Esophagus muscularis mucosa (tissue), 4 donors: ENCODE data around the gene ETV2. TPM values are rescaled to one million over a fixed set of nuclear protein-coding genes. Genes with fewer than 3 reads are reported as not detected.
"Not testable (repeated sequence)": the region's sequence is repeated elsewhere in the genome, so short reads cannot be mapped to it uniquely, and the experiment has no call there.

ENCODE experiments used
- DNase-seq: peaks from one replicate; pipeline ENCODE4 v3.0.0-alpha.2; 2017; ENCODE audit errors: extremely low spot score
- H3K27ac ChIP-seq, 4 donors: fragments of 200-600 bp; sonication (generic); replicated peaks in 1 of 4; 1 replicate in 3 of 4; 2 replicates in 1 of 4; pipeline ENCODE4 v1.5.1; 2016 to 2019; ENCODE audit warnings: mild to moderate bottlenecking in 1 of 4
- H3K27me3 ChIP-seq, 4 donors: fragments of 200-600 bp; sonication (generic); one replicate each; pipeline versions ENCODE4 v1.5.1 to v1.6.0; 2016 to 2019
- H3K36me3 ChIP-seq, 4 donors: fragments of 200-600 bp; sonication (generic); one replicate each; pipeline ENCODE4 v1.5.1; 2016 to 2019
- H3K4me1 ChIP-seq, 4 donors: fragments of 200-600 bp; sonication (generic); one replicate each; pipeline ENCODE4 v1.5.1; 2016 to 2019
- H3K4me3 ChIP-seq, 4 donors: fragments of 200-600 bp; sonication (generic); 1 replicate in 2 of 4; 2 replicates in 2 of 4; pipeline ENCODE4 v1.5.1; 2016 to 2019; ENCODE audit warnings: mild to moderate bottlenecking in 4 of 4, moderate library complexity in 1 of 4
- H3K9me3 ChIP-seq, 4 donors: fragments of 200-600 bp; sonication (generic); 1 replicate in 3 of 4; 2 replicates in 1 of 4; pipeline ENCODE4 v1.5.1; 2016 to 2019
- CTCF ChIP-seq, 3 experiments: fragments of 200-600 bp in 2 of 3; fragments of 450-650 bp in 1 of 3; sonication (generic) in 2 of 3; IDR thresholded peaks; one replicate each; pipeline ENCODE4 v1.5.1; 2017 to 2019; ENCODE audit warnings: antibody characterized with exemption in 3 of 3, mild to moderate bottlenecking in 2 of 3, moderate library complexity in 1 of 3
- EP300 ChIP-seq: sonication (generic); formaldehyde crosslinking; IDR thresholded peaks from one replicate; pipeline ENCODE4 v1.6.1; 2017; ENCODE audit warnings: antibody characterized with exemption
- POLR2A ChIP-seq: fragments of 450-650 bp; IDR thresholded peaks from one replicate; pipeline ENCODE4 v1.6.1; 2017; ENCODE audit warnings: antibody characterized with exemption, moderate library complexity, mild to moderate bottlenecking, low read depth
- POLR2AphosphoS5 ChIP-seq, 2 donors: sonication (generic); formaldehyde crosslinking; IDR thresholded peaks; one replicate each; pipeline ENCODE4 v1.6.1; 2017; ENCODE audit warnings: antibody characterized with exemption in 2 of 2
- WGBS: methylation state at CpG from one replicate; pipeline ENCODE4 v1.1.5; 2018; 5-methylcytosine and 5-hydroxymethylcytosine counted together
- intact Hi-C: fragments of 100-400 bp; cut with DNase I; formaldehyde crosslinking; loops from one replicate; pipeline ENCODE4 v1.15.1; 2023
- total RNA-seq, 4 donors: library from RNA; depleted of rRNA; stranded (reverse); fragments of >200 nt; gene quantifications; one replicate each; pipeline versions ENCODE4 v1.1.0 to v1.2.1, GENCODE V29; 2016

ETV2 gene
- total RNA-seq, 4 donors from 2014 or later, result 3.4 TPM; not detected in 3

- peak overlapping the region; percentile 83 to 95 (median 88) for H3K27ac ChIP-seq
- peak in 1 of 2 donors; percentile 7 for TF ChIP-seq POLR2AphosphoS5 (IDR thresholded peaks at IDR 0.05)
- TF ChIP-seq CTCF (IDR thresholded peaks at IDR 0.05), result no peak
- 25% methylated on average over 15 of the region's 20 CpGs for WGBS
- H3K27me3 ChIP-seq, result no peaks in the 10 kb centered on the region
- H3K4me3 ChIP-seq, result peak overlapping the region; percentile 59 to 80 (median 62)
- H3K4me1 ChIP-seq, result peaks cover 28 to 63% (median 61%) of the 10 kb centered on the region in 4 donors
- peaks cover 0 to 4% (median 2%) of the 10 kb centered on the region in 4 donors for H3K36me3 ChIP-seq
- H3K9me3 ChIP-seq, result no peaks in the 10 kb centered on the region
- intact Hi-C loops, result no loop called here
- peak; percentile 95 for DNase-seq
These were observed 3.6 kb downstream of the ETV2 start for GRCh38 chr19:35644987-35645679.

GRCh38 chr19:35645680-35646511 lies 4.4 kb downstream of the ETV2 start:
- TF ChIP-seq POLR2A (no peak), CTCF (IDR thresholded peaks at IDR 0.05) (no peak), POLR2AphosphoS5 (IDR thresholded peaks at IDR 0.05) (no peak), EP300 (no peak)
- WGBS, result 79% methylated on average over 7 of the region's 7 CpGs
- H3K27me3 ChIP-seq, result no peaks in the 10 kb centered on the region
- H3K27ac ChIP-seq, result peak overlapping the region; percentile 83 to 95 (median 88)
- peaks cover 0 to 11% (median 4%) of the 10 kb centered on the region in 4 donors for H3K36me3 ChIP-seq
- DNase-seq, result no peak
- no peaks in the 10 kb centered on the region for H3K9me3 ChIP-seq
- H3K4me1 ChIP-seq, result peaks cover 35 to 71% (median 68%) of the 10 kb centered on the region in 4 donors
- intact Hi-C loops, result no loop called here
- no peak overlapping the region for H3K4me3 ChIP-seq

- Histone ChIP-seq H3K4me1 (peaks cover 30 to 59% (median 53%) of the 10 kb centered on the region in 4 donors), H3K9me3 (no peaks in the 10 kb centered on the region), H3K27ac (peak within 1 kb of the TSS; percentile 84 to 89 (median 88)), H3K4me3 (peak within 1 kb of the TSS; percentile 63 to 84 (median 77)), H3K36me3 (peaks cover 18 to 35% (median 27%) of the 10 kb centered on the region in 4 donors), H3K27me3 (no peaks in the 10 kb centered on the region)
- TF ChIP-seq EP300 (no peak), POLR2A (peak; percentile 36), POLR2AphosphoS5 (IDR thresholded peaks at IDR 0.05) (peak; percentile 93), CTCF (IDR thresholded peaks at IDR 0.05) (no peak)
- under 1% methylated on average over 29 of the region's 46 CpGs for WGBS
- DNase-seq, result peak; percentile 98
- intact Hi-C loops, result no loop called here
These were observed 6.7 kb downstream of the ETV2 start, which contains the start of gene COX6B1 for GRCh38 chr19:35648017-35648961. COX6B1 (plus strand) TSS chr19:35648323; CDS start chr19:35651244, 2,921 bp downstream.

GRCh38 chr19:35650581-35650980 lies 9.0 kb downstream of the ETV2 start:
- Histone ChIP-seq H3K27ac (no peak overlapping the region), H3K27me3 (no peaks in the 10 kb centered on the region), H3K4me3 (no peak overlapping the region), H3K36me3 (peaks cover 39 to 58% (median 50%) of the 10 kb centered on the region in 4 donors), H3K4me1 (peaks cover 21 to 38% (median 32%) of the 10 kb centered on the region in 4 donors), H3K9me3 (no peaks in the 10 kb centered on the region)
- 75% methylated on average over 9 of the region's 9 CpGs for WGBS
- DNase-seq, result no peak
- TF ChIP-seq POLR2AphosphoS5 (IDR thresholded peaks at IDR 0.05) (no peak), POLR2A (no peak), CTCF (IDR thresholded peaks at IDR 0.05) (no peak), EP300 (no peak)
- intact Hi-C loops, result no loop called here

GRCh38 chr19:35654828-35655227 lies 13.3 kb downstream of the ETV2 start:
- H3K9me3 ChIP-seq, H3K27me3 ChIP-seq, H3K4me3 ChIP-seq, H3K27ac ChIP-seq, DNase-seq, intact Hi-C loops: not testable (repeated sequence)
- 98% methylated on average over 6 of the region's 6 CpGs for WGBS
- peaks cover 66 to 99% (median 92%) of the 10 kb centered on the region in 4 donors for H3K36me3 ChIP-seq
- H3K4me1 ChIP-seq, result peaks cover 10 to 18% (median 13%) of the 10 kb centered on the region in 4 donors
